Stimulated activated CD4-positive, alpha-beta T cell treated with anti-CD3 and anti-CD28 coated beads, TNF-alpha, amount 100 ng/mL, for 48 hours (primary cell): ENCODE data around the gene IFNG-AS1.

Source experiments
- DNase-seq, 3 donors: peaks; one replicate each; pipeline ENCODE4 v3.0.0-alpha.2; 2020; ENCODE audit warnings: low read depth in 3 of 3

The IFNG-AS1 gene

GRCh38 chr12:67989184-67989920 lies at the start of gene IFNG-AS1:
Gene IFNG-AS1 (plus strand): TSS chr12:67989447.
- DNase-seq, result no peak

DNA sequence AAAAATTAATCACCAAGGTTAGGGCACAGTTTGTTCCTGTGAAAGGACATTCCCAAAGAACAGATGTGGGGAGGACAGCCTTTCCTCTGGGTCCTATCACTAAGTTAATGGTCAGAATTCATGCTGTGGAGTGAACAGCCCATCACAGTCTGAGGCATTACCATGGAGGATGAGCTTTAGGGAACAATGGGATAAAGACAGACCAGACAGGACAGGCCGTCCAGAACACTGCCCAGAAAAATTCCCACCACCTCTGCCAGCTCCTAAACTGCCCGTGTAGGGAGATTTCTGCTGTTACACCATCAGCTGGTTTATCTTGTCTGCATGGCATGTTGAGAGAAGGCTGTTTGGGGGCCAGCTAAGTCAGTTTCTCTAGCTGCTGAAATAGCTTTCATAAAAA lies 49.6 kb upstream of the IFNG-AS1 start:
- no peak for DNase-seq

GRCh38 chr12:67940780-67941243 lies 48.4 kb upstream of the IFNG-AS1 start:
- DNase-seq, result no peak

GRCh38 chr12:67942724-67943123 lies 46.5 kb upstream of the IFNG-AS1 start:
- no peak for DNase-seq

- DNase-seq, result peak; percentile 6 to 47 (median 42)
Measured at GRCh38 chr12:67943141-67943892, 45.9 kb upstream of the IFNG-AS1 start.

DNA sequence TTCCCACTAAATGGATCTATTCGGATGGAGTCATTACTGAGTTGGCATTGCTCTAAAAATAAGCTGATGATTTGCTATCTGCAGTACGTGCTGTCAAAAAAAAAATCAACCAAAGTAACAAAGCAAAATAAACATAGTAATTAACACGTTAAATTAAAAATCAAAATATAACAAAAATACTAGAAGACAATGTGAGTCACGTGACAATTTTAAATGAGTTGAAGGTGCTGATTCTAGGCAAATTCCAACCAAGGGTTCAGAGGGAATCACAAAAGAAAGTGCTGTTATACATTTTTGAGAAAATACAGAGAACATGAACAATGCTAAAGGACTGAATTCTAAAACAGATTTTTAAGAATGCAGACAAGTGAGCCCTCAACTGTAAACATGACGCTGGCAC lies 45.2 kb upstream of the IFNG-AS1 start:
- no peak for DNase-seq

GRCh38 chr12:67952787-67953186 lies 36.5 kb upstream of the IFNG-AS1 start:
- no peak for DNase-seq

DNA sequence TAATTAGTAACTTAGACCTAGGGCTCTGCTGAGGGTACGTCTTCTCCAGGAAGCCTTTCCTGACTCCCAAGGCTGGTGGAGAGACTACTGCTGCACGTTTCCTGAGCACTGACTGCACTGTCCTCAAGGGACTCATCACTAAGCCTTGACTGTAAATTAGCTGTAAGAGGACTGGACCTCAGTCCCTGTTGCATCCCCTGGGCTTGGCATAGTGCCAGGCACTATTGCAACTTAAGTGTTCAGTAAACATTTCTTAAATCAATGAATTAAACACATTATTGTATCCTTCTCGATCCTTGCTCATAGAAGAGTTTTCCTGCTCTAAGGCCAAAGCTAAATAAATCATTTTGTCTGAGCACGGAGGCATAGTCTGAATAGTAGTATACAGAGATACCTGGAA lies 31.9 kb upstream of the IFNG-AS1 start:
- no peak for DNase-seq

DNA sequence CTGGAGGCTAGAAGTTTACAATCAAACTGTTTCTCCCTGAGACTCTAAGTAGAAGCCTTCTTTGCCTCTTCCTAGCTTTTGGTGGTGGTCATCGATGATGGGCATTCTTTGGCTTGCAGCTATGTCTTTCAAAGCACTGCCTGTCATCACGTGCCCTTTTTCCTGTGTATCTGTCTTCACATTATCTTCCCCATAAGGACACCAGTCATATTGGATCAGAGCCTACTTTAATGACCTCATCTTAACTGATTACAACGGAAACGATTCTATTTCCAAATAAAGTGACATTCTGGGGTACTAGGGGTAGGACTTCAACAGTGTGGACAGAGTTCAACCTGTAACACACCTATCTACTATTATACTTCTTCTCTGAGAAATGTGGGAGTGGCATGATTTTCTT lies 31.1 kb upstream of the IFNG-AS1 start:
- DNase-seq, result no peak

GRCh38 chr12:67964456-67964855 lies 24.8 kb upstream of the IFNG-AS1 start:
- no peak for DNase-seq

DNA sequence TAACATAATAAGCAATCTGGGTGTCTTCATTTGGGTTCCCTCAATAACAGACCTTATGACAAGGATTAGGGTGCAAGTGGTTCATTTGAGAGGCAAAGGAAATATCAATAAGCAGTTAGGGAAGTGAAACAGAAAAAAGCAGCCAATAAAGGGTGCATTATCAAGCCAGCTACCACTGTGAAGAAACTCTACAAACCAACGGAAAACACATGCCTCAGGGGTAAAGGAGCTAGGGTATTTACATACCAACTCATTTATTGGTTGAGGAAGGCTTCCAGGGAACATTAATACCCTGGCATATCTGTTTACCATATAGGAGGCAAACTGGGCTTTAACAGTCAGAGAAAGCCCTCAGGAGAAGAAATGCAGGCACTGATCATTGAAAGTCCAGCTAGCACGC lies 22.7 kb upstream of the IFNG-AS1 start:
- no peak for DNase-seq

DNA sequence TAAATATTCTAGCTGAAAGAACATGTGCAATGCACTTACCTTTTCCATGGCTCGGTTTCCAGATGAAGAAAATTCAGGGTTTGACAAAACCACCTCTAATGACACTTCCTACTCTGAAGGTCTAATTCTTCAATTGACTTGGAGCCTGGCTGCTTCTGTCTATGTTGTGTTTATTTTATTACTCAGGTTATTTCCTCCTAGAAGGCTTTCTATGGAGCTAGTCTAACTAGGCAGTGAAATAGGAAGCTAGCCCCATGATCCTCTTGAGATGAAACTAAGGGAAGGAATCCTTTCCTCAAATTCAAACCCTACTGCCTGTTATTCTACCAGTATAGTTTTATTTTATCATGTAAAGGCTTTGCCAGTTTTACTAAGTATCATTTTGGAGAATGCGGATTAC lies 20.9 kb upstream of the IFNG-AS1 start:
- no peak for DNase-seq

DNA sequence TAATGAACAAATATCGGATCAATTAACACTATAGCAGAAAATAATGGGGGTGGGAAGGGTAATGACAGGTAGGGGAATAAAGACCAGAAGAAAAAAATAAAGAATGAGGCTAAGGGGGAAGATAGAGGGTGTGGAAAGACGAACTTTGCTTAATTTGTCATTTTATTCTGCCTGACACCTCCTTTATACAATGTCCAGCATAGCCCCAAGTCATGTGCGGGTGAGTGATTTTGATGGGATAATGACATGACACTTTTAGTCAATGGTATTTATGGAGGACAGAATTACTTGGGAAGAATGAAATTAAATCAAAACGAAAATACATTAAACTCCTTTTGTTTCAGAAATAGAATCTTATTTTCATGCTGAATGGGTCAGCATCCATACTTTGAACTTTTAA lies 20.5 kb upstream of the IFNG-AS1 start:
- no peak for DNase-seq

DNA sequence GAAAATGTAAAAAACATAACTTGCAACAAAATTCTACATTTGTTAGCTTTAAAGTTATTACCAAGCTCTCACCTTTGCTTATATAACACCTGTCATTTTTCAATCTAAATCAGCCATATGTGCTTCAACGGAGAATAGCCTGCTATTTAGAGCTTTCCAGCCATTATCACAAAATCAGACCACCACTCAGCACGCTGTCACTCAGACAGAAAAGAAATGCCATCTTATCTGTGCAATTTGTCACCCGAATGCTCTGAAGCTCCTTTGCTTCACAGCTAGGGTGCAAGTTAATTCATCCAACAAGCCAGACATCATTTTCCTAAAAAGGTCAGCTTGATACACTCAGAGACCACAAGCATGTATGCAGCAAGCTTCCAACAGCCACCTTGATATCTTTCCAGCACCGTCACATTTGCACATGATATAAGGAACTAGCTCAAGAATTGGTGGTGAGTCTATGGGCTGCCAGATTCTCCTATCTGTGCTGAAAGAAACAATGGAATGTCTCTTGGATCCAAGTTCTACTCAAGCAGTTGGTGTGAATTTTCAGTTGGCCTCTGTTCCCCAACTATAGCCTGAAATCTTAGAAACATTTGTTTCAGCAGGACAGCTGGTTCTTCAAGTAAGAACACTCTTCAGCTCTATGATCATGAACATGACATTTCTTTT lies 20.0 kb upstream of the IFNG-AS1 start:
- no peak for DNase-seq

DNA sequence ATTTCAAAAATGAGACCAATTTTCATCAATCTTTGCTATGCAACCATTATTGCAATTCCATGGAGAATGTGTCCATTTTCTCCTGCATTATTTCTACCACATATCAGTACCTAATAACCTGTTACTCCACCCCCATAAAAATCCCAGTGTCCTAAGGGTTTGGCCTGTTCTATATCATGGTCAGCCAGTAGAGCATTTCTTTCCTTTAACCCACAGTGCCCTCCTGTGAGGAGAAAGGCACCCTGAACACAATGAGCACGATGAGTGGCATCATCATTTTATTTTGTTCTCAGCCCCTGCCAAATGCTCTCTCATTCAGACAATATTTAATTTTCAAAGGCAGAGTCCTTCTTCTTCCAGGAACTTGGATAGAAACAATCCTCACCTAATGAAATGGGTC lies 11.6 kb upstream of the IFNG-AS1 start:
- DNase-seq, result no peak

DNA sequence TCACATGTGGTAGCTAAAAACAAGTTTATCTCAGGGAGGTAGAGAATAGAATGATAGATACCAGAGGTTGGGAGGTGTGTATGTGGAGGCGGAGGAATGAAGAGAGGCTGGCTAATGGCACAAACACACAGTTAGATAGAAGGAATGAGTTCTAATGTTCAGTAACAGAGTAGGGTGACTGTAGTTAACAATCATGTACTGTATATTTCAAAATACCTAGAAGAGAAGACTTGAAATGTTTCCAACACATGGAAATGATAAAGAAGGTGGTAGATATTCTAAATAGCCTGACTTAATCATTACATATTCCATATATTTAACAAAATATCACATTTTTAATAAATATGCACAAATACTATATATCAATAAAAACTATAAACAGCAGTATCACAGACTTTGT lies 8.9 kb upstream of the IFNG-AS1 start:
- DNase-seq, result no peak

GRCh38 chr12:67981287-67982162 lies 7.7 kb upstream of the IFNG-AS1 start:
- DNase-seq, result no peak

- no peak for DNase-seq
Measured at GRCh38 chr12:67982164-67982563, 7.1 kb upstream of the IFNG-AS1 start.

DNA sequence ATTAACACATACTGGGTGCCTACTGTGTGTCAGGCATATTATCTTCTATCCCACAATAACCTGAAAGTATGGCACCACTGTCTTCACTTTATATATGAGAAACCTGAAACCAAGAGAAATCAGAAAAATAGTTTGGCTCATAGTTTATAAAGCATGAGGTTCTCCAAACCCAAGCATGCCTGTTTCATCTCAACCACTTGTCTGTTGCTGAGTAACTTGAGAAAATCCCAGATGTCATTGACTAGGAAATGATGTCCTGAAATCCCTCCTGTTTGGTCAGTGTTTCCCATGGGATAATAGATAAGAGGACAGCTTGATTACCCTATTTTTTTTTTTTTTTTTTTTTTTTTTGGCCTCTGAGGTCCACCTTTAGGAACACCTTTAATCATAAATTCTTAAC lies 2.6 kb upstream of the IFNG-AS1 start:
- DNase-seq, result no peak

GRCh38 chr12:67988601-67989021 lies 636 bp upstream of the IFNG-AS1 start:
- no peak for DNase-seq

- peak in 2 of 3 donors; percentile 8 to 20 for DNase-seq
Measured at GRCh38 chr12:67991158-67991557, 1.9 kb downstream of the IFNG-AS1 start.

DNA sequence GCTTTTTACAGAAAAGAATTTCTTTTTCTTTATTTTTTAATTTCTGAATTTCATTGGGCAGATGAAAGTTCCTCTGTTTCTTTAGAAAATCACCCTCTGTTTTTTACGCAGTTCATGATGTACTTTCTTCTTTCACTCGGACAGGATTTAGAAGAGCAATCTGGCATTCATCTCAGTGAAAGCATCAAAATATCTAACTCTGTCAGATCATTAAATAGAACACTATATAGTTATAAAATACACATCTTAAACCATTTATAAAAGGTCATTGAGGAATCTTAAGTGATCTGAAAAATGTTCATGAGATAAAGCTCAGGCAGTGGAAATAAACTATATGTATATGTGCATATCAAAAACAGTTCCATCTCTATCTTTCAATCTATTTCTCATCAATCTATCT lies 3.9 kb downstream of the IFNG-AS1 start:
- no peak for DNase-seq
